ENCODE results near the gene SRMS. TPM values are rescaled to one million over a fixed set of nuclear protein-coding genes. Genes with fewer than 3 reads are reported as not detected.

The SRMS gene
- total and polyA plus RNA-seq, 2 of the 13 experiments (the other 11 are each of a cell fraction or from before 2014, with no cell fraction given) = not detected

GRCh38 chr20:63553933-63554290 is 6.4 kb upstream of the SRMS start, which contains the start of gene FNDC11:
TSS of gene FNDC11 (plus strand) at chr20:63554159. CDS start at chr20:63555664, 1,505 bp downstream.
- Histone ChIP-seq H3K9ac (ENCODE audit: insufficient read depth, low read depth, low read length) (no peak within 1 kb of the TSS), H3K4me2 (ENCODE audit: low read depth, low read length) (peak within 1 kb of the TSS; percentile 38), H3K4me3 (replicated peaks in 1 of 3; ENCODE audit: insufficient read depth in 1 of 3, low read depth in 2 of 3, low read length in 3 of 3) (peak within 1 kb of the TSS in 2 of 3 experiments; percentile 32 to 65; a peak in 3 of 6 replicates), H3K9me3 (ENCODE audit: low read length) (no peaks in the 10 kb centered on the region), H3K79me2 (ENCODE audit: insufficient read depth, low read length) (no peaks in the 10 kb centered on the region), H3K36me3 (replicated peaks in 1 of 2; ENCODE audit: control insufficient read depth in 1 of 2, insufficient read depth in 2 of 2, low read length in 2 of 2) (no peaks in the 10 kb centered on the region), H4K20me1 (ENCODE audit: insufficient read depth, low read length) (no peaks in the 10 kb centered on the region), H2AFZ (ENCODE audit: low read length) (no peak within 1 kb of the TSS), H3K4me1 (ENCODE audit: insufficient read depth, low read length) (peaks cover 33% of the 10 kb centered on the region), H3K27ac (ENCODE audit: extremely low read length, insufficient read depth, low read length) (no peak within 1 kb of the TSS), H3K27me3 (ENCODE audit: control insufficient read depth in 1 of 2, insufficient read depth in 2 of 2, low read length in 2 of 2) (peaks cover 12 to 32% of the 10 kb centered on the region in 2 experiments; a peak in 4 of 5 replicates)
- no TSS peak for BruUV-seq (replicated peaks)
- no peak for DNase-seq (ENCODE audit: low spot score)
- no peak for ATAC-seq
- intact Hi-C loops (cut with micrococcal nuclease; ENCODE audit: unreplicated experiment) = no loop called here
- 43% methylated on average over 32 of the region's 34 CpGs for WGBS (ENCODE audit: low lambda C conversion rate)
- CTCF ChIA-PET (ENCODE audit: low intra/inter-chr PET ratio, low total read pairs) = no interaction called here
- POLR2A ChIA-PET = interaction anchor here (1.2 to 1.9 kb wide), 3 partner anchors 11 to 20 kb away, joined by 3 to 5 read pairs (median 5); partner anchors contain the start of gene HELZ2
- FAIRE-seq = no peak
- in situ Hi-C loops (cut with HindIII; ENCODE audit: extremely low pct_ligation_motif_present, low pct_unique_long_range_greater_than_20kb) = no loop called here
- TF ChIP-seq RBM39 (IDR thresholded peaks at IDR 0.05; ENCODE audit: low read depth, low read length, poor library complexity, severe bottlenecking) (no peak), PLRG1 (conservative IDR thresholded peaks at IDR 0.05) (no peak), POLR2AphosphoS5 (IDR thresholded peaks at IDR 0.05; ENCODE audit: low read depth, low read length) (no peak), SP2 (CRISPR knock-in tag; IDR thresholded peaks at IDR 0.05) (no peak), ZBTB33 (CRISPR knock-in tag; IDR thresholded peaks at IDR 0.05) (0 out of 2 replicates have a peak, but pooled peaks have one; percentile 24), RFX3 (CRISPR knock-in tag; IDR thresholded peaks at IDR 0.05) (peak; percentile 29; the same call in 1 of the 2 replicates), BCL3 (CRISPR knock-in tag; IDR thresholded peaks at IDR 0.05) (no peak), HDAC6 (IDR thresholded peaks at IDR 0.05; ENCODE audit: low read depth, low read length) (no peak), ZNF687 (CRISPR knock-in tag; IDR thresholded peaks at IDR 0.05) (no peak)
